ENCODE data around the gene JCAD.

- TF ChIP-seq, protein P1, sequence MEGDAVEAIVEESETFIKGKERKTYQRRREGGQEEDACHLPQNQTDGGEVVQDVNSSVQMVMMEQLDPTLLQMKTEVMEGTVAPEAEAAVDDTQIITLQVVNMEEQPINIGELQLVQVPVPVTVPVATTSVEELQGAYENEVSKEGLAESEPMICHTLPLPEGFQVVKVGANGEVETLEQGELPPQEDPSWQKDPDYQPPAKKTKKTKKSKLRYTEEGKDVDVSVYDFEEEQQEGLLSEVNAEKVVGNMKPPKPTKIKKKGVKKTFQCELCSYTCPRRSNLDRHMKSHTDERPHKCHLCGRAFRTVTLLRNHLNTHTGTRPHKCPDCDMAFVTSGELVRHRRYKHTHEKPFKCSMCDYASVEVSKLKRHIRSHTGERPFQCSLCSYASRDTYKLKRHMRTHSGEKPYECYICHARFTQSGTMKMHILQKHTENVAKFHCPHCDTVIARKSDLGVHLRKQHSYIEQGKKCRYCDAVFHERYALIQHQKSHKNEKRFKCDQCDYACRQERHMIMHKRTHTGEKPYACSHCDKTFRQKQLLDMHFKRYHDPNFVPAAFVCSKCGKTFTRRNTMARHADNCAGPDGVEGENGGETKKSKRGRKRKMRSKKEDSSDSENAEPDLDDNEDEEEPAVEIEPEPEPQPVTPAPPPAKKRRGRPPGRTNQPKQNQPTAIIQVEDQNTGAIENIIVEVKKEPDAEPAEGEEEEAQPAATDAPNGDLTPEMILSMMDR (IDR thresholded peaks at IDR 0.05), result no peak
- no peak for TF ChIP-seq POLR2A (IDR thresholded peaks at IDR 0.05)
Observed at GRCh38 chr10:30073767-30074060, 14.3 kb upstream of the JCAD start.
